ENCODE measurements around the gene PREB.

PREB gene

GRCh38 chr2:27145682-27146081 lies 11.2 kb upstream of the PREB start:
- Mint-ChIP-seq H3K4me3 (no peak overlapping the region), H3K4me1 (no peaks in the 10 kb centered on the region), H3K27me3 (peaks cover 62% of the 10 kb centered on the region), H3K27ac (no peak overlapping the region), H3K9me3 (peaks cover 1% of the 10 kb centered on the region), H3K36me3 (no peaks in the 10 kb centered on the region)
- no peak for DNase-seq
- CTCF ChIA-PET, result no interaction called here

GRCh38 chr2:27143285-27143684 lies 8.8 kb upstream of the PREB start:
- no peaks in the 10 kb centered on the region for H3K4me1 Mint-ChIP-seq
- CTCF ChIA-PET, result interaction anchor here (1.5 kb wide), 1 partner anchor 20 kb away, joined by 3 read pairs; the partner anchor contains the start of gene ABHD1
- H3K36me3 Mint-ChIP-seq, result no peaks in the 10 kb centered on the region
- H3K9me3 Mint-ChIP-seq, result peaks cover 1% of the 10 kb centered on the region
- DNase-seq, result no peak
- H3K27me3 Mint-ChIP-seq, result peaks cover 50% of the 10 kb centered on the region
- no peak overlapping the region for H3K27ac Mint-ChIP-seq
- H3K4me3 Mint-ChIP-seq, result no peak overlapping the region

- DNase-seq, result no peak
- H3K27me3 Mint-ChIP-seq, result peaks cover 44% of the 10 kb centered on the region
- peaks cover 1% of the 10 kb centered on the region for H3K9me3 Mint-ChIP-seq
- peaks cover 9% of the 10 kb centered on the region for H3K4me1 Mint-ChIP-seq
- no peak within 1 kb of the TSS for H3K4me3 Mint-ChIP-seq
- CTCF ChIA-PET, result interaction anchor here (0.9 kb wide), 1 partner anchor 30 kb away, joined by 3 read pairs; no protein-coding TSS in a partner anchor
- H3K36me3 Mint-ChIP-seq, result peaks cover 2% of the 10 kb centered on the region
- H3K27ac Mint-ChIP-seq, result no peak within 1 kb of the TSS
These were observed 4.9 kb upstream of the PREB start, which contains the start of gene PRR30 for GRCh38 chr2:27139310-27139709. TSS of gene PRR30 (minus strand) at chr2:27139410. CDS start at chr2:27138329, 1,081 bp downstream.

GRCh38 chr2:27138111-27138510 lies 3.7 kb upstream of the PREB start:
- H3K27ac Mint-ChIP-seq, result no peak overlapping the region
- peaks cover 34% of the 10 kb centered on the region for H3K27me3 Mint-ChIP-seq
- H3K9me3 Mint-ChIP-seq, result peaks cover 1% of the 10 kb centered on the region
- H3K36me3 Mint-ChIP-seq, result peaks cover 6% of the 10 kb centered on the region
- H3K4me3 Mint-ChIP-seq, result no peak overlapping the region
- peaks cover 17% of the 10 kb centered on the region for H3K4me1 Mint-ChIP-seq
- DNase-seq, result no peak
- CTCF ChIA-PET, result no interaction called here

- H3K9me3 Mint-ChIP-seq, result no peaks in the 10 kb centered on the region
- H3K4me3 Mint-ChIP-seq, result no peak overlapping the region
- DNase-seq, result no peak
- H3K27ac Mint-ChIP-seq, result no peak overlapping the region
- peaks cover 24% of the 10 kb centered on the region for H3K4me1 Mint-ChIP-seq
- CTCF ChIA-PET, result no interaction called here
- H3K27me3 Mint-ChIP-seq, result peaks cover 27% of the 10 kb centered on the region
- H3K36me3 Mint-ChIP-seq, result peaks cover 10% of the 10 kb centered on the region
These were observed 3.0 kb upstream of the PREB start for GRCh38 chr2:27137322-27137935.

GRCh38 chr2:27136751-27137150 lies 2.3 kb upstream of the PREB start:
- CTCF ChIA-PET, result no interaction called here
- H3K9me3 Mint-ChIP-seq, result no peaks in the 10 kb centered on the region
- H3K36me3 Mint-ChIP-seq, result peaks cover 11% of the 10 kb centered on the region
- H3K4me1 Mint-ChIP-seq, result peaks cover 28% of the 10 kb centered on the region
- H3K27me3 Mint-ChIP-seq, result peaks cover 22% of the 10 kb centered on the region
- no peak for DNase-seq
- no peak overlapping the region for H3K4me3 Mint-ChIP-seq
- H3K27ac Mint-ChIP-seq, result no peak overlapping the region

- CTCF ChIA-PET, result no interaction called here
These were observed 1.1 kb upstream of the PREB start for GRCh38 chr2:27135478-27135955.

GRCh38 chr2:27134781-27135477 lies 493 bp upstream of the PREB start:
- CTCF ChIA-PET, result interaction anchor here (0.9 to 3.4 kb wide), 3 partner anchors 11 to 38 kb away, joined by 3 to 19 read pairs (median 3); partner anchors contain the start of gene ABHD1
- Mint-ChIP-seq H3K4me3 (peak overlapping the region; percentile 94), H3K27ac (peak overlapping the region; percentile 97), H3K9me3 (no peaks in the 10 kb centered on the region), H3K27me3 (peaks cover 22% of the 10 kb centered on the region), H3K36me3 (peaks cover 22% of the 10 kb centered on the region), H3K4me1 (peaks cover 32% of the 10 kb centered on the region)
- DNase-seq, result no peak

More at GRCh38 chr2:27135478-27135955, 1.1 kb upstream of the PREB start:
- Mint-ChIP-seq H3K36me3 (peaks cover 20% of the 10 kb centered on the region), H3K4me3 (peak overlapping the region; percentile 94), H3K27ac (peak overlapping the region; percentile 97), H3K9me3 (no peaks in the 10 kb centered on the region), H3K4me1 (peaks cover 32% of the 10 kb centered on the region), H3K27me3 (peaks cover 22% of the 10 kb centered on the region)
- DNase-seq, result no peak

- Mint-ChIP-seq H3K27ac (peak overlapping the region; percentile 97), H3K36me3 (peaks cover 26% of the 10 kb centered on the region), H3K27me3 (peaks cover 14% of the 10 kb centered on the region), H3K4me3 (peak overlapping the region; percentile 94), H3K9me3 (no peaks in the 10 kb centered on the region), H3K4me1 (peaks cover 32% of the 10 kb centered on the region)
- CTCF ChIA-PET, result interaction anchor here (0.8 to 3.4 kb wide), 5 partner anchors 10 to 170 kb away, joined by 3 to 19 read pairs (median 3); partner anchors contain the start of gene ABHD1
- peak; percentile 43 for DNase-seq
These were observed 1.1 kb downstream of the PREB start for GRCh38 chr2:27133195-27133875.

- Mint-ChIP-seq H3K27me3 (peaks cover 4% of the 10 kb centered on the region), H3K36me3 (peaks cover 26% of the 10 kb centered on the region), H3K9me3 (no peaks in the 10 kb centered on the region), H3K4me3 (no peak overlapping the region), H3K4me1 (peaks cover 32% of the 10 kb centered on the region), H3K27ac (no peak overlapping the region)
- CTCF ChIA-PET, result interaction anchor here (2.4 to 3.4 kb wide), 2 partner anchors 8 to 172 kb away, joined by 8 to 19 read pairs; partner anchors contain the start of gene ABHD1
- DNase-seq, result no peak
These were observed 3.0 kb downstream of the PREB start for GRCh38 chr2:27131429-27131828.

GRCh38 chr2:27130396-27130795 lies 4.0 kb downstream of the PREB start:
- no peak overlapping the region for H3K4me3 Mint-ChIP-seq

GRCh38 chr2:27128668-27129571 lies 5.5 kb downstream of the PREB start:
- no peak overlapping the region for H3K27ac Mint-ChIP-seq
- no peaks in the 10 kb centered on the region for H3K9me3 Mint-ChIP-seq
- CTCF ChIA-PET, result no interaction called here
- no peak for DNase-seq
- H3K36me3 Mint-ChIP-seq, result peaks cover 25% of the 10 kb centered on the region
- H3K4me3 Mint-ChIP-seq, result no peak overlapping the region
- H3K4me1 Mint-ChIP-seq, result peaks cover 25% of the 10 kb centered on the region
- no peaks in the 10 kb centered on the region for H3K27me3 Mint-ChIP-seq

More at GRCh38 chr2:27130396-27130795, 4.0 kb downstream of the PREB start:
- H3K36me3 Mint-ChIP-seq, result peaks cover 26% of the 10 kb centered on the region
- no peaks in the 10 kb centered on the region for H3K9me3 Mint-ChIP-seq
- H3K27ac Mint-ChIP-seq, result no peak overlapping the region
- peaks cover 4% of the 10 kb centered on the region for H3K27me3 Mint-ChIP-seq
- DNase-seq, result no peak
- peaks cover 29% of the 10 kb centered on the region for H3K4me1 Mint-ChIP-seq
- CTCF ChIA-PET, result no interaction called here

GRCh38 chr2:27127883-27128667 lies 6.4 kb downstream of the PREB start:
- Mint-ChIP-seq H3K27me3 (peaks cover 4% of the 10 kb centered on the region), H3K4me3 (no peak overlapping the region), H3K9me3 (no peaks in the 10 kb centered on the region), H3K36me3 (peaks cover 20% of the 10 kb centered on the region), H3K4me1 (peaks cover 22% of the 10 kb centered on the region), H3K27ac (no peak overlapping the region)
- DNase-seq, result no peak
- CTCF ChIA-PET, result no interaction called here

Data from activated naive CD4-positive, alpha-beta T cell treated with anti-CD3 and anti-CD28 coated beads, Interleukin-2, amount 10 ng/mL, durations not matched to agents 7 days and 5 days (primary cell).